GM19240 (cell line): ENCODE measurements around the gene GSTM3.
"Not testable (repeated sequence)": the region's sequence is repeated elsewhere in the genome, so short reads cannot be mapped to it uniquely, and the experiment has no call there.

Source experiments
- DNase-seq: peaks from one replicate; pipeline ENCODE4 v3.0.0; 2011; ENCODE audit warnings: low spot score; ENCODE audit not compliant: insufficient read length

GSTM3 gene

GRCh38 chr1:109762039-109762585 is 21.3 kb upstream of the GSTM3 start:
- no peak for DNase-seq

- DNase-seq = no peak
Observed at GRCh38 chr1:109761227-109762038, 20.6 kb upstream of the GSTM3 start.

DNA sequence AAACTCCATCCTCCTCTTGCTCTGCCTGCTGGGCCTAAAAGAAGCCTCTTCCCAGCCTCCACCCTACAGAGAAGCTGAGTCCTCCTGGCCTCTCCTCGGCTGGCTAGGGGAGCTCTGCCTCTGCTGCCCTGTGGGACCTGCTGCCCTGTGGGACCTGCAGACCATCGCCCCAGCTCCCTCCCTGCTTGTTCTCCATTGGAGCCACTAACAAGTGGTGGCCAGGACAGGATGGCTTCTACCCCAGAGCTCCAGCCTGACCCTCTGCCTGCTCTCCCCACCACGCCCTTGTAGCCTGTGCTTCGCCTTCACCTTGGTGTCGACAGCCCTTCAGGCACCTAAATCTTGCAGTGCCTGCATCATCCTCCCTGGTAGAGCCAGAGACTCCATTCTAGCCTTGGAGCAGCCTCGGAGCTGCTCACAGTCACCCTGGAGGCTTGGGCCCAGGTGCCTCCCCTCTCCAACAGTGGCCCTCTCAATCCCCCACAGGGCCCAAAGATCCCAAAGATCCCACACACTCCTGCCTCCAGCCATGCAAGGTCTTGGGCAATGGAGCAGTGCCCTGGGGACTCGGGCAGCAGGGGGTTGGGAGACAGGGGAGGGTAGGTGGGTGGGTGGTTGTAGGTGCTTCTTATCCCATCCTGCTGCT is 19.9 kb upstream of the GSTM3 start:
- DNase-seq = no peak

GRCh38 chr1:109759513-109760334 is 18.9 kb upstream of the GSTM3 start:
- no peak for DNase-seq

DNA sequence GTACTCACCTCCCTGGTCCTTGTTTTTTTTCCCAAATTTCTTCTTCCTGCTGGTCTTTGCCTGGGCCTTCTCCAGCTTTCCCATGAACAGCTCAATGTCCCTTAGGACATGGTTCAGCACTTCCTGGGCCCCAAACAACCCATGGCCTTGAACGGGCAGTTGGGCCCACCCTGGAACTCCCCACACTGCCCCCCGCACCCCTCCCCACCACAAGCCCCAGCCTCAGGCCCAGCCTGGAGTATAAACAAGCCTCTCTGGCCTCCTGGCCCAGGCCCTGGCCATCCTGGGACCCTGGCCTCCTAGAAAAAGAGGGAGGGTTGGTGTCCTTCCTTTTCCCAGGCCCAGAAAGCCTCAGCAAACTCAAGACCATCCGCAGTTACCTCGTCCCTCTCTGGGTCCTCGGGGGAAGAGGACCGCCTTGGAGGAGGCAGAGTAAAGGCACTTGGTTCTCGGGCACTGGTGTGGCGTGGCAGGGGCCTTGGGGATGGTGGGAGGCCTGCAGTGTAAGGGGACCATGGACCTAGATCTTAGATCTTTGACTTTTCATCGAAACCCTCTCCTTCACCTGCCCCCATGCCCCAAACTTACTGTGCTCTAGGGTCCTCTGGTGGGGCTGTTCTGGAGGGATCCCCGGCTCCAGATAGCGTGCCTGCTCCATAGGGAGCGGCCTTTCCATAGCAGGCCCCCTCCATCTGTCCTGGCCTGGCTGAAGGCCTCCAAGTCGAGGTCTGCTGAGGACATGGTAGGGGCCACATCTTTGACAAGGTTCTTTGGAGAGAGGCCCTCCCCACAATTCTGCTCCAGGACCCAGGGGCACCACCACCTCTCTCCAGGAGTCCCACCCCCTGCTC is 17.3 kb upstream of the GSTM3 start:
- no peak for DNase-seq

- DNase-seq = no peak
Observed at GRCh38 chr1:109756848-109757521, 16.1 kb upstream of the GSTM3 start.

DNA sequence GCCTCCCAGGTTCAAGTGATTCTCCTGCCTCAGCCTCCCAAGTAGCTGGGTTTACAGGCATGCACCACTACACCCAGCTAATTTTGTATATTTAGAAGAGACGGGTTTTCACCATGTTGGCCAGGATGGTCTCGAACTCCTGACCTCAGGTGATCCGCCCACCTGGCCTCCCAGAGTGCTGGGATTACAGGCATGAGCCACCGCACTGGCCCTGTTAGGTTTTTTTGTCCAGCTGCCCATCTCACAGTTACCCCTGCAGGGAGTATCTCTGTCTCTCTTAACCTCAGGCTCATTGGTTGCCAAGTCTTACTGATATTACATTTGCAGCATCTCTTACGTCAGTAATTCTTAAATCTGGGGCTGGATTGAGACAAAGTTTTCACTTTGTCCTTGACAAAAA is 15.5 kb upstream of the GSTM3 start:
- DNase-seq = not testable (repeated sequence)

DNA sequence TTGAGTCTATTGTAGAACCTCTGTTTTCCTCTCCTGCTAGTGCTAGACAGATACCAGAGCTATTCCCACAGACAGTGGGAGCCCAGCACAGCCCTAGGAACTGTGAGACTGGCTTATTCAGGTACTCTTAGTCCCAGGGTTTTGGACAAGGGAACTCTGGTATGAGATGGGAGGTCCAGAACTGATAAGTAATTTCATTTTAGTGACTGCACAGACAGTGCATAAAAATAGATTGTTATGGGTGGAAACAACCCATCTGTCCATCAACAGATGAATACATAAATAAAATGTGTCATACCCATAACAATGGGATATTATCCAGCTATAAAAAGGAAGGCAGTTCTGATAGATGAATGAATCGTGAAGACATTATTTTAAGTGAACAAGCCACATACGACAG is 13.9 kb upstream of the GSTM3 start:
- no peak for DNase-seq

DNA sequence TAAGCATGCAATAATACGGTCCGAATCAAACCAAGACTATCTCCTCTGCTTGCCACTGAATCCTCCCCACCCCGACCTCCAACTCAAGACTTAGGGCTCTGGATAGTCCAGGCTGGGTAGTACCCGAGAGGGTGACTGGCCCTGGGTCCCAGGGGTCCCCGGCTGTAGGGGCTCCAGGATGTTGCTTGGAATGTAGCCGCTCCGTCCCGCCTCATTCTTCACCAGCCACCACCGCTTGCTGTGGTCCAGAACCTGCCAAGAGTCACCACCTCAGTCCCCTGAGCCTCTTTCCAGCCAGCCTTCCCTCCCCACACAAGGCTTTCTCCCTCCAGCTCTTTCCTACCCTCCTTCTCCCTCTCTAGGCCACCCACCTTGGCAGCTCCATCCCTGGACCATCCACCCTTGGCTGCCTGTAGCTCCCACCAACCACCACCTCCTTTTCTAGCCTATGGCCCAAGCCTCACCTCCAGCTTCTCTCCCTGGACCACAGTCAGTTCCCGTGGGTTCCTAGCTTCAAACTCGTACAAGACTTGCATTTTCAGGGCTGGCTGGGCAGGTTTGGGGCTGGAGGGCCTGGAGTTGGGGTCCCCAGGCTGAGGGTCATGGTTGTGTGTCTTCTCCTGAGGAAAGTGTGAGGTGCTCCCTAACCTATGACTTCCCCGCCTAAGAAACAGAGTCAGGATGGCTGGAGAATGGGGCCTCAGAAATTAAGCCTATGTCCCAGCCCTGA is 10.9 kb upstream of the GSTM3 start:
- DNase-seq = no peak

DNA sequence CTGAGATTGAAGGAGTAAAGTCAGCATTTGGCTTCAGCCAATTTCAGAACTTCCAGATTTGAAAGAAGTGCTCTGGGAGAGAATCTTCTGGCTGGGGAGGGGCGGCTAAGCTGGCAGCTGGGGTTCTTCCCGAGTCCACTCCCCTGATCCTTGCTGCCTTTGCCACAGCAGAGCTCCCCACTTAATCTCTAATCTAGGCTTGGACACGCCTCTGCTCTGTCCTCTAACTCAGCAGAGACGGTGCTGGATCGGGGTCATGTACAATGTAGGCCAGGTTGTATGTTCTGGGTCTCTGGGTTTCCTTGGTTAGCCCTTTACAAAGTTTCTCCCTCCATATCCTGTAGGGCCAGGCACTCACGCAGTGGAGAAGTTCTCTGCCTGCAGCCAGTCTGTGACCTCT is 10.1 kb upstream of the GSTM3 start:
- no peak for DNase-seq

GRCh38 chr1:109750241-109750882 is 9.5 kb upstream of the GSTM3 start:
- DNase-seq = no peak

GRCh38 chr1:109749221-109749620 is 8.4 kb upstream of the GSTM3 start:
- no peak for DNase-seq

DNA sequence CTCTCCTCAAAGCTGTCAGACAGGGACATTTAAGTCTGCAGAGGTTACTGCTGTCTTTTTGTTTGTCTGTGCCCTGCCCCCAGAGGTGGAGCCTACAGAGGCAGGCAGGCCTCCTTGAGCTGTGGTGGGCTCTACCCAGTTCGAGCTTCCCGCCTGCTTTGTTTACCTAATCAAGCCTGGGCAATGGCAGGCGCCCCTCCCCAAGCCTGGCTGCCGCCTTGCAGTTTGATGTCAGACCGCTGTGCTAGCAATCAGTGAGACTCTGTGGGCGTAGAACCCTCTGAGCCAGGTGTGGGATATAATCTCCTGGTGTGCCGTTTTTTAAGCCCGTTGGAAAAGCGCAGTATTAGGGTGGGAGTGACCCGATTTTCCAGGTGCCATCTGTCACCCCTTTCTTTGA is 7.5 kb upstream of the GSTM3 start:
- not testable (repeated sequence) for DNase-seq

- peak; percentile 78 for DNase-seq
Observed at GRCh38 chr1:109739738-109740614, 862 bp downstream of the GSTM3 start.

- no peak for DNase-seq
Observed at GRCh38 chr1:109733236-109733870, 7.5 kb downstream of the GSTM3 start.

DNA sequence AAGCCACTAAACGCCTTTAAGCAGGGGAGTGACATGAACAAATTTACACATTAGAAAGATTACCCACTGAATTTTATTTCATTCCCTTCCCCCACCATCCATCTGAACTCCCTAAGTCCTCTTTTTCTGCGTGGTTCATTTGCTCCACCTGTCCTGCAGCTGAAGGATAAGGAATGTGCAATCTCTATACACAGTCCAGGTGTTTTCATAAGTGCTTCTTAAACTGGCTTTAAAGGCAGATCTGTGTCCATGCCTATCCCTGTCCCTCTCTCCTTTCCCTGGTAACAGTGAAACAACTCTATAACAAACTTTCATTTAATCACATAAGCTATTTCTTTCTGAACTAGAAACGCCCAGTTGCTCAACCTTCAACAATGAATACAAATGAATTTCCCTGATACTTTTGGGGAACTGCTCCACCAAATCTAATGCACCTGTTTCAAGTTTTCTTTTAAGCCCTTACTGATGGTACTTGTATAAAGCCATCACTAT is 8.4 kb downstream of the GSTM3 start:
- DNase-seq = no peak

- DNase-seq = no peak
Observed at GRCh38 chr1:109730666-109731065, 10.2 kb downstream of the GSTM3 start.

DNA sequence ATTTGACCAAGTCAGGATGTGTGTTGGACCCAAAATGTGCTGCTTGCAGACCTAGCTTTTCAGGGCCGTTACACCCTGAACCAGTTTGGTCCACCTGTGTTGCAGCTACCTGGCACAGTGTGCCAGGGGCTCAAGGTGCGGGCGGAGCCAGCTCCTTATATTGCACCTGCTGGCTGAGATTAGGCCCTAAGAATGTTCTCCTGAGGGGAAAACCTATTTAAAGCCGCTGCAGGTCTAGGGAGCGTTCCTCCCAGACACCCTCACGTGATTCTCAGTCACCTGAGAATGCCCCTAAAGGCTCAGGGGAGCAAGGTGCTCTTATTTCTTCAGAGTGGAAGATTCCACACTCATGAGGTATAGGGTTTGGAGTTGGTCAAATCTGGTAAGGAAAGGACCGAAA is 12.0 kb downstream of the GSTM3 start:
- no peak for DNase-seq
